Putamen (tissue), 1 donor: Measurements from ENCODE around the gene VPS37C.

ENCODE experiments used
- DNase-seq: peaks from one replicate; pipeline ENCODE4 v3.0.0-alpha.2; 2016; ENCODE audit warnings: low spot score

Gene VPS37C

GRCh38 chr11:61153593-61154095, 7.6 kb downstream of the VPS37C start:
- DNase-seq, result no peak

GRCh38 chr11:61152816-61153592, 8.2 kb downstream of the VPS37C start:
- DNase-seq, result no peak

GRCh38 chr11:61151545-61152252, 9.5 kb downstream of the VPS37C start:
- no peak for DNase-seq

GRCh38 chr11:61150706-61151544, 10.3 kb downstream of the VPS37C start:
- DNase-seq, result no peak

- no peak for DNase-seq
These were observed 11.3 kb downstream of the VPS37C start for GRCh38 chr11:61149624-61150615.

GRCh38 chr11:61147791-61148620, 13.2 kb downstream of the VPS37C start:
- no peak for DNase-seq

- DNase-seq, result no peak
These were observed 14.0 kb downstream of the VPS37C start for GRCh38 chr11:61147271-61147670.

- no peak for DNase-seq
These were observed 14.8 kb downstream of the VPS37C start for GRCh38 chr11:61146416-61146815.

GRCh38 chr11:61145228-61146005, 15.8 kb downstream of the VPS37C start:
- no peak for DNase-seq

- DNase-seq, result no peak
These were observed 16.6 kb downstream of the VPS37C start for GRCh38 chr11:61144511-61145179.

- no peak for DNase-seq
These were observed 18.8 kb downstream of the VPS37C start for GRCh38 chr11:61142424-61142823.

GRCh38 chr11:61141601-61142028, 19.6 kb downstream of the VPS37C start:
- DNase-seq, result no peak

- no peak for DNase-seq
These were observed 20.8 kb downstream of the VPS37C start for GRCh38 chr11:61140416-61140815.

- no peak for DNase-seq
These were observed 21.8 kb downstream of the VPS37C start for GRCh38 chr11:61139387-61139786.

- no peak for DNase-seq
These were observed 22.3 kb downstream of the VPS37C start for GRCh38 chr11:61138935-61139334.

GRCh38 chr11:61134801-61135257, 26.4 kb downstream of the VPS37C start:
- DNase-seq, result no peak

- no peak for DNase-seq
These were observed 27.1 kb downstream of the VPS37C start for GRCh38 chr11:61133956-61134662.

GRCh38 chr11:61133145-61133544, 28.1 kb downstream of the VPS37C start:
- DNase-seq, result no peak
